ENCODE data around the gene XYLT1. TPM values are rescaled to one million over a fixed set of nuclear protein-coding genes. Genes with fewer than 3 reads are reported as not detected.

Gene XYLT1
- polyA plus RNA-seq, 1 donor (not counting 4 experiments of a cell fraction or from before 2014, with no cell fraction given), result 4.4 TPM

DNA sequence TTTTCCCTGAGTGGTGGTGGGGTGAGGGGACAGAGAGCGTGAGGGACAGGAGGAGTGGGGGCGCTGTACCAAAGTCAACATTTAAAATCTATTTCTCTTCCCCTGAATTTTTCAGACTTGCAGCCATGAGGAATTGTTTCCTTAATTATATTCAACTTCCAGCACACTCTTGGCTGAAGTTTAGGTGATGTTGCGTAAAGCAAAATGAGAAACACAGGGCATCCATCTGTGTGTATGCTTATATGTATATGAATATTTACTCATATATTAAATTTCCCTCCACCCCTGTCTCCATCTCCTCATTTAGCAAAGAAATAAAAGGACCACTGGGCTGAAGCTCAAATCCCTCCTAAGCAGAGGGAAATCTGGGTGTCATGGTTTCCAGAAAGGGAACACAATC lies 218.1 kb downstream of the XYLT1 start:
- Histone ChIP-seq H3K27me3 (ENCODE audit: control insufficient read depth, extremely low read depth, insufficient read depth, low read length) (no peaks in the 10 kb centered on the region), H3K9ac (ENCODE audit: control insufficient read depth, extremely low read depth, insufficient read depth, low read length) (no peak overlapping the region), H3K9me1 (ENCODE audit: control insufficient read depth, extremely low read depth, insufficient read depth, low read length) (no peaks in the 10 kb centered on the region), H2AFZ (ENCODE audit: control insufficient read depth, low read length) (no peak overlapping the region), H3K79me2 (ENCODE audit: control insufficient read depth, insufficient read depth, low read length) (no peaks in the 10 kb centered on the region), H3K9me3 (ENCODE audit: control insufficient read depth, low read depth, low read length) (no peaks in the 10 kb centered on the region), H4K20me1 (ENCODE audit: control insufficient read depth, extremely low read depth, insufficient read depth, low read length) (no peaks in the 10 kb centered on the region), H3K4me3 (ENCODE audit: control insufficient read depth in 2 of 3, extremely low read depth in 1 of 3, insufficient read depth in 2 of 3, low read depth in 1 of 3, low read length in 3 of 3) (no peak overlapping the region), H3K4me1 (ENCODE audit: control insufficient read depth, extremely low read depth, insufficient read depth, low read length) (no peaks in the 10 kb centered on the region), H3K36me3 (ENCODE audit: control insufficient read depth in 2 of 2, extremely low read depth in 1 of 2, insufficient read depth in 2 of 2, low read length in 2 of 2) (no peaks in the 10 kb centered on the region), H3K4me2 (ENCODE audit: control insufficient read depth, extremely low read depth, insufficient read depth, low read depth, low read length) (no peak overlapping the region), H3K27ac (ENCODE audit: control insufficient read depth, insufficient read depth, low read length) (no peak overlapping the region)
- FAIRE-seq (no peak), DNase-seq (ENCODE audit: low read depth, low spot score) (no peak)
- no peak for TF ChIP-seq EZH2 (IDR thresholded peaks at IDR 0.05; ENCODE audit: low read length)
- TF ChIP-seq, protein P1, sequence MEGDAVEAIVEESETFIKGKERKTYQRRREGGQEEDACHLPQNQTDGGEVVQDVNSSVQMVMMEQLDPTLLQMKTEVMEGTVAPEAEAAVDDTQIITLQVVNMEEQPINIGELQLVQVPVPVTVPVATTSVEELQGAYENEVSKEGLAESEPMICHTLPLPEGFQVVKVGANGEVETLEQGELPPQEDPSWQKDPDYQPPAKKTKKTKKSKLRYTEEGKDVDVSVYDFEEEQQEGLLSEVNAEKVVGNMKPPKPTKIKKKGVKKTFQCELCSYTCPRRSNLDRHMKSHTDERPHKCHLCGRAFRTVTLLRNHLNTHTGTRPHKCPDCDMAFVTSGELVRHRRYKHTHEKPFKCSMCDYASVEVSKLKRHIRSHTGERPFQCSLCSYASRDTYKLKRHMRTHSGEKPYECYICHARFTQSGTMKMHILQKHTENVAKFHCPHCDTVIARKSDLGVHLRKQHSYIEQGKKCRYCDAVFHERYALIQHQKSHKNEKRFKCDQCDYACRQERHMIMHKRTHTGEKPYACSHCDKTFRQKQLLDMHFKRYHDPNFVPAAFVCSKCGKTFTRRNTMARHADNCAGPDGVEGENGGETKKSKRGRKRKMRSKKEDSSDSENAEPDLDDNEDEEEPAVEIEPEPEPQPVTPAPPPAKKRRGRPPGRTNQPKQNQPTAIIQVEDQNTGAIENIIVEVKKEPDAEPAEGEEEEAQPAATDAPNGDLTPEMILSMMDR (optimal IDR thresholded peaks at IDR 0.05 in 1 of 3, IDR thresholded peaks at IDR 0.05 in 1 of 3, conservative IDR thresholded peaks at IDR 0.05 in 1 of 3; ENCODE audit: extremely low read depth in 1 of 3, insufficient read depth in 2 of 3, low read length in 3 of 3), result no peak
- dilution Hi-C loops (cut with MboI; ENCODE audit: extremely low pct_ligation_motif_present, low sequenced_read_pairs), result no loop called here

DNA sequence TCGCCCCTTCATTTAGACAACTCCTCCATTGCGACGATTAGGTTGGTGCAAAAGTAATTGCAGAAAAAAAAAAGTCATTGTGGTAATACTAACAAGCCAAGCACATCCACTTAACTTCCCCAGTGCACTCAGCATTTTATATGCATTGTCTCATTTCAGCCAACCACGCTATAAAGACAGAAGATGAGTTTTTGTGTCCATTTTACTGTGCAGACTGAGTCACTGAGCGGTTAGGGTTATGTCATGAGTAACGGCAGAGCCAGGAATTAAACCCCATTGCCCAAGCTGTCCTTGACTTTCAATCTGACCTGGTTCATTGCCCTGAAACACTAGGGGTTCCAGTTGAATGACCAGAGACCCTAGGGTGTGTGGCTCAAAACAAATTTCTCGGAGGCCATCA lies 218.7 kb downstream of the XYLT1 start:
- no peak for TF ChIP-seq EZH2 (IDR thresholded peaks at IDR 0.05; ENCODE audit: low read length)
- TF ChIP-seq, protein P1 (optimal IDR thresholded peaks at IDR 0.05 in 1 of 3, IDR thresholded peaks at IDR 0.05 in 1 of 3, conservative IDR thresholded peaks at IDR 0.05 in 1 of 3; ENCODE audit: extremely low read depth in 1 of 3, insufficient read depth in 2 of 3, low read length in 3 of 3), result no peak
- H3K79me2 ChIP-seq (ENCODE audit: control insufficient read depth, insufficient read depth, low read length), result no peaks in the 10 kb centered on the region
- no peak overlapping the region for H3K4me3 ChIP-seq (ENCODE audit: control insufficient read depth in 2 of 3, extremely low read depth in 1 of 3, insufficient read depth in 2 of 3, low read depth in 1 of 3, low read length in 3 of 3)
- H3K9me1 ChIP-seq (ENCODE audit: control insufficient read depth, extremely low read depth, insufficient read depth, low read length), result no peaks in the 10 kb centered on the region
- no peaks in the 10 kb centered on the region for H3K27me3 ChIP-seq (ENCODE audit: control insufficient read depth, extremely low read depth, insufficient read depth, low read length)
- no peak overlapping the region for H3K9ac ChIP-seq (ENCODE audit: control insufficient read depth, extremely low read depth, insufficient read depth, low read length)
- no peak overlapping the region for H3K4me2 ChIP-seq (ENCODE audit: control insufficient read depth, extremely low read depth, insufficient read depth, low read depth, low read length)
- H3K27ac ChIP-seq (ENCODE audit: control insufficient read depth, insufficient read depth, low read length), result no peak overlapping the region
- no peak overlapping the region for H2AFZ ChIP-seq (ENCODE audit: control insufficient read depth, low read length)
- H3K9me3 ChIP-seq (ENCODE audit: control insufficient read depth, low read depth, low read length), result no peaks in the 10 kb centered on the region
- H3K36me3 ChIP-seq (ENCODE audit: control insufficient read depth in 2 of 2, extremely low read depth in 1 of 2, insufficient read depth in 2 of 2, low read length in 2 of 2), result no peaks in the 10 kb centered on the region
- H4K20me1 ChIP-seq (ENCODE audit: control insufficient read depth, extremely low read depth, insufficient read depth, low read length), result no peaks in the 10 kb centered on the region
- DNase-seq (ENCODE audit: low read depth, low spot score) (no peak), FAIRE-seq (no peak)
- H3K4me1 ChIP-seq (ENCODE audit: control insufficient read depth, extremely low read depth, insufficient read depth, low read length), result no peaks in the 10 kb centered on the region
- dilution Hi-C loops (cut with MboI; ENCODE audit: extremely low pct_ligation_motif_present, low sequenced_read_pairs), result no loop called here
